ENCODE data around the gene NRP1. TPM values are rescaled to one million over a fixed set of nuclear protein-coding genes. Genes with fewer than 3 reads are reported as not detected.

NRP1 gene
- total and polyA plus RNA-seq, 4 donors, result 14.6 to 55.6 (median 37.8) TPM

DNA sequence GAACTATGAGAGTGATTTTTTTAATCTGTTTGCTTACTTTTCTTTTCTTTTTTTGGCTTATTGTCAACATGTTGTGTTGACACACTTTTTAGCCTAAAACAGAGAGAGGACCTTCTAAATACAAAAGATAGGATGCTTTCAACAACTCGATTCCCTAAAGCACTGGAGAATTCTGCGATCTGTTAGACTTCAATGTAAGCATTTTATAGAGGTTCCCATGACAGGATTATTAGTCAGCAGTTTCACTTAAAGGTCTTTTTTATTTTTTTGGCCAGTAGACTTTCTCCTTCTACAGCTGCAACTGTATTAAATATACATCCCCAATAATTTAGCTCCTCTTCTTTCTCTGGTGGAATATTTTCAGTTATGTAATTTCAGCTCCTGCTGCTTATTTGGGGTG lies 12.7 kb upstream of the NRP1 start:
- Histone ChIP-seq H3K9me3 (ENCODE audit: control insufficient read depth in 4 of 4, low read length in 3 of 4) (no peaks in the 10 kb centered on the region), H3K9ac (ENCODE audit: low read depth in 1 of 2, low read length in 2 of 2) (no peak overlapping the region), H3K36me3 (ENCODE audit: control insufficient read depth in 4 of 4, insufficient read depth in 3 of 4, low read depth in 1 of 4, low read length in 3 of 4) (no peaks in the 10 kb centered on the region), H3K4me1 (ENCODE audit: control insufficient read depth in 4 of 4, insufficient read depth in 4 of 4, low read length in 3 of 4) (peaks cover 4 to 13% (median 7%) of the 10 kb centered on the region in 4 donors), H3K4me3 (ENCODE audit: low read depth in 1 of 3, low read length in 3 of 3) (no peak overlapping the region), H3K27me3 (ENCODE audit: control insufficient read depth in 4 of 4, insufficient read depth in 4 of 4, low read length in 3 of 4) (no peaks in the 10 kb centered on the region), H3K27ac (ENCODE audit: low read depth in 1 of 2, low read length in 2 of 2) (no peak overlapping the region)
- DNase-seq (ENCODE audit: low spot score), result no peak
- TF ChIP-seq TAF1 (conservative IDR thresholded peaks at IDR 0.05) (no peak), FOXA1 (IDR thresholded peaks at IDR 0.05) (no peak), HNF4A (conservative IDR thresholded peaks at IDR 0.05) (no peak), RXRA (IDR thresholded peaks at IDR 0.05) (no peak), JUND (IDR thresholded peaks at IDR 0.05) (no peak), SP1 (IDR thresholded peaks at IDR 0.05) (no peak), NR2F2 (IDR thresholded peaks at IDR 0.05) (no peak), YY1 (IDR thresholded peaks at IDR 0.05) (no peak), GABPA (IDR thresholded peaks at IDR 0.05 in 1 of 2, conservative IDR thresholded peaks at IDR 0.05 in 1 of 2) (no peak), HNF4G (IDR thresholded peaks at IDR 0.05) (no peak), RAD21 (IDR thresholded peaks at IDR 0.05) (no peak)
- TF ChIP-seq, protein P1, sequence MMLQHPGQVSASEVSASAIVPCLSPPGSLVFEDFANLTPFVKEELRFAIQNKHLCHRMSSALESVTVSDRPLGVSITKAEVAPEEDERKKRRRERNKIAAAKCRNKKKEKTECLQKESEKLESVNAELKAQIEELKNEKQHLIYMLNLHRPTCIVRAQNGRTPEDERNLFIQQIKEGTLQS (IDR thresholded peaks at IDR 0.05), result no peak
- TF ChIP-seq, protein P2, sequence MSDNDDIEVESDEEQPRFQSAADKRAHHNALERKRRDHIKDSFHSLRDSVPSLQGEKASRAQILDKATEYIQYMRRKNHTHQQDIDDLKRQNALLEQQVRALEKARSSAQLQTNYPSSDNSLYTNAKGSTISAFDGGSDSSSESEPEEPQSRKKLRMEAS (IDR thresholded peaks at IDR 0.05), result no peak
- TF ChIP-seq, protein P3, sequence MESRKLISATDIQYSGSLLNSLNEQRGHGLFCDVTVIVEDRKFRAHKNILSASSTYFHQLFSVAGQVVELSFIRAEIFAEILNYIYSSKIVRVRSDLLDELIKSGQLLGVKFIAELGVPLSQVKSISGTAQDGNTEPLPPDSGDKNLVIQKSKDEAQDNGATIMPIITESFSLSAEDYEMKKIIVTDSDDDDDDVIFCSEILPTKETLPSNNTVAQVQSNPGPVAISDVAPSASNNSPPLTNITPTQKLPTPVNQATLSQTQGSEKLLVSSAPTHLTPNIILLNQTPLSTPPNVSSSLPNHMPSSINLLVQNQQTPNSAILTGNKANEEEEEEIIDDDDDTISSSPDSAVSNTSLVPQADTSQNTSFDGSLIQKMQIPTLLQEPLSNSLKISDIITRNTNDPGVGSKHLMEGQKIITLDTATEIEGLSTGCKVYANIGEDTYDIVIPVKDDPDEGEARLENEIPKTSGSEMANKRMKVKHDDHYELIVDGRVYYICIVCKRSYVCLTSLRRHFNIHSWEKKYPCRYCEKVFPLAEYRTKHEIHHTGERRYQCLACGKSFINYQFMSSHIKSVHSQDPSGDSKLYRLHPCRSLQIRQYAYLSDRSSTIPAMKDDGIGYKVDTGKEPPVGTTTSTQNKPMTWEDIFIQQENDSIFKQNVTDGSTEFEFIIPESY (IDR thresholded peaks at IDR 0.05), result no peak
- TF ChIP-seq, protein P4, sequence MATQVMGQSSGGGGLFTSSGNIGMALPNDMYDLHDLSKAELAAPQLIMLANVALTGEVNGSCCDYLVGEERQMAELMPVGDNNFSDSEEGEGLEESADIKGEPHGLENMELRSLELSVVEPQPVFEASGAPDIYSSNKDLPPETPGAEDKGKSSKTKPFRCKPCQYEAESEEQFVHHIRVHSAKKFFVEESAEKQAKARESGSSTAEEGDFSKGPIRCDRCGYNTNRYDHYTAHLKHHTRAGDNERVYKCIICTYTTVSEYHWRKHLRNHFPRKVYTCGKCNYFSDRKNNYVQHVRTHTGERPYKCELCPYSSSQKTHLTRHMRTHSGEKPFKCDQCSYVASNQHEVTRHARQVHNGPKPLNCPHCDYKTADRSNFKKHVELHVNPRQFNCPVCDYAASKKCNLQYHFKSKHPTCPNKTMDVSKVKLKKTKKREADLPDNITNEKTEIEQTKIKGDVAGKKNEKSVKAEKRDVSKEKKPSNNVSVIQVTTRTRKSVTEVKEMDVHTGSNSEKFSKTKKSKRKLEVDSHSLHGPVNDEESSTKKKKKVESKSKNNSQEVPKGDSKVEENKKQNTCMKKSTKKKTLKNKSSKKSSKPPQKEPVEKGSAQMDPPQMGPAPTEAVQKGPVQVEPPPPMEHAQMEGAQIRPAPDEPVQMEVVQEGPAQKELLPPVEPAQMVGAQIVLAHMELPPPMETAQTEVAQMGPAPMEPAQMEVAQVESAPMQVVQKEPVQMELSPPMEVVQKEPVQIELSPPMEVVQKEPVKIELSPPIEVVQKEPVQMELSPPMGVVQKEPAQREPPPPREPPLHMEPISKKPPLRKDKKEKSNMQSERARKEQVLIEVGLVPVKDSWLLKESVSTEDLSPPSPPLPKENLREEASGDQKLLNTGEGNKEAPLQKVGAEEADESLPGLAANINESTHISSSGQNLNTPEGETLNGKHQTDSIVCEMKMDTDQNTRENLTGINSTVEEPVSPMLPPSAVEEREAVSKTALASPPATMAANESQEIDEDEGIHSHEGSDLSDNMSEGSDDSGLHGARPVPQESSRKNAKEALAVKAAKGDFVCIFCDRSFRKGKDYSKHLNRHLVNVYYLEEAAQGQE (IDR thresholded peaks at IDR 0.05), result no peak
- 72% methylated on average over 2 of the region's 2 CpGs for WGBS

DNA sequence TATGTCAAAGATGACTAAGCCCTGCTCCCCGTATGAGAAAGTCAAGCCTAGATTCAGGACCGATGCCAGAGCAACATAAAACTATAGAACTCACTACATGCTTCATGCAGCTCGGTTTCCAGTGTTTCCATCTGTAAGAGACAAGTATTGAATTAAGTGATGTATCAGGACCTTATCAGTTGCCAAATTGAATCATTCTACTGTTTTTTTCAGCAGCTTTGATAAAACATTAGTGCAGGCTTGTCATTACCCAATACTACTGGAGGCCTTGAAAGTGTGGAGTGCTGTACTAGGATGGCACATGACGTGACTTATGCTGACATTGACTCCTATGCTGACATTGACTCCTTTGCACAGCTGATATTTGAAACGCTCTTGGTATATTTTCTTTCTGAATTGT lies 10.8 kb upstream of the NRP1 start:
- no peak overlapping the region for H3K4me3 ChIP-seq (ENCODE audit: low read depth in 1 of 3, low read length in 3 of 3)
- no peak overlapping the region for H3K27ac ChIP-seq (ENCODE audit: low read depth in 1 of 2, low read length in 2 of 2)
- H3K9me3 ChIP-seq (ENCODE audit: control insufficient read depth in 4 of 4, low read length in 3 of 4), result no peaks in the 10 kb centered on the region
- DNase-seq (ENCODE audit: low spot score), result no peak
- 88% methylated on average over 5 of the region's 5 CpGs for WGBS
- H3K27me3 ChIP-seq (ENCODE audit: control insufficient read depth in 4 of 4, insufficient read depth in 4 of 4, low read length in 3 of 4), result no peaks in the 10 kb centered on the region
- no peaks in the 10 kb centered on the region for H3K36me3 ChIP-seq (ENCODE audit: control insufficient read depth in 4 of 4, insufficient read depth in 3 of 4, low read depth in 1 of 4, low read length in 3 of 4)
- H3K4me1 ChIP-seq (ENCODE audit: control insufficient read depth in 4 of 4, insufficient read depth in 4 of 4, low read length in 3 of 4), result peaks cover 7 to 27% (median 20%) of the 10 kb centered on the region in 4 donors
- H3K9ac ChIP-seq (ENCODE audit: low read depth in 1 of 2, low read length in 2 of 2), result no peak overlapping the region
- TF ChIP-seq NR2F2 (IDR thresholded peaks at IDR 0.05) (no peak), HNF4A (conservative IDR thresholded peaks at IDR 0.05) (no peak), TAF1 (conservative IDR thresholded peaks at IDR 0.05) (no peak), RXRA (IDR thresholded peaks at IDR 0.05) (no peak), JUND (IDR thresholded peaks at IDR 0.05) (no peak), YY1 (IDR thresholded peaks at IDR 0.05) (no peak), EGR1 (IDR thresholded peaks at IDR 0.05; ENCODE audit: low read depth in 2 of 2) (no peak), RAD21 (IDR thresholded peaks at IDR 0.05) (no peak)
- TF ChIP-seq, protein P3 (IDR thresholded peaks at IDR 0.05), result no peak
- TF ChIP-seq, protein P4 (IDR thresholded peaks at IDR 0.05), result no peak
- TF ChIP-seq, protein P1 (IDR thresholded peaks at IDR 0.05), result no peak
- TF ChIP-seq, protein P2 (IDR thresholded peaks at IDR 0.05), result no peak
- TF ChIP-seq, protein P5, sequence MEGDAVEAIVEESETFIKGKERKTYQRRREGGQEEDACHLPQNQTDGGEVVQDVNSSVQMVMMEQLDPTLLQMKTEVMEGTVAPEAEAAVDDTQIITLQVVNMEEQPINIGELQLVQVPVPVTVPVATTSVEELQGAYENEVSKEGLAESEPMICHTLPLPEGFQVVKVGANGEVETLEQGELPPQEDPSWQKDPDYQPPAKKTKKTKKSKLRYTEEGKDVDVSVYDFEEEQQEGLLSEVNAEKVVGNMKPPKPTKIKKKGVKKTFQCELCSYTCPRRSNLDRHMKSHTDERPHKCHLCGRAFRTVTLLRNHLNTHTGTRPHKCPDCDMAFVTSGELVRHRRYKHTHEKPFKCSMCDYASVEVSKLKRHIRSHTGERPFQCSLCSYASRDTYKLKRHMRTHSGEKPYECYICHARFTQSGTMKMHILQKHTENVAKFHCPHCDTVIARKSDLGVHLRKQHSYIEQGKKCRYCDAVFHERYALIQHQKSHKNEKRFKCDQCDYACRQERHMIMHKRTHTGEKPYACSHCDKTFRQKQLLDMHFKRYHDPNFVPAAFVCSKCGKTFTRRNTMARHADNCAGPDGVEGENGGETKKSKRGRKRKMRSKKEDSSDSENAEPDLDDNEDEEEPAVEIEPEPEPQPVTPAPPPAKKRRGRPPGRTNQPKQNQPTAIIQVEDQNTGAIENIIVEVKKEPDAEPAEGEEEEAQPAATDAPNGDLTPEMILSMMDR (IDR thresholded peaks at IDR 0.05; ENCODE audit: low read depth, low read length, missing input control), result no peak
